Nasal cavity respiratory epithelium epithelial cell of viscerocranial mucosa (primary cell): Measurements from ENCODE around the gene CD4. TPM values are rescaled to one million over a fixed set of nuclear protein-coding genes. Genes with fewer than 3 reads are reported as not detected.

ENCODE experiments used
- total RNA-seq: library from RNA; depleted of rRNA; stranded (reverse); fragments of >200 nt; gene quantifications from 2 replicates; pipeline ENCODE4 v1.2.3, GENCODE V29; 2014

The CD4 gene
- 0.21 TPM in 1 of 2 replicates, not detected in the other for total RNA-seq

GRCh38 chr12:6788972-6789924 is at the start of gene CD4:
Gene CD4 (plus strand): TSS chr12:6789528. CDS start chr12:6800139, 10,611 bp downstream.

GRCh38 chr12:6752921-6753771 is 36.2 kb upstream of the CD4 start, which contains the start of gene MLF2:
Gene MLF2 (minus strand): TSS chr12:6753141. CDS start chr12:6752334, 807 bp downstream.

GRCh38 chr12:6765634-6766581 is 23.4 kb upstream of the CD4 start, which contains the start of gene PTMS:
Gene PTMS (plus strand): TSS chr12:6766363. CDS start chr12:6766706, 343 bp downstream.

GRCh38 chr12:6772331-6772695 is 17.0 kb upstream of the CD4 start, which contains the start of gene LAG3:
Gene LAG3 (plus strand): TSS chr12:6772520. CDS start chr12:6772853, 333 bp downstream.

GRCh38 chr12:6821591-6822425 is 32.5 kb downstream of the CD4 start, which contains the start of gene GPR162:
Gene GPR162 (plus strand): TSS chr12:6821821. CDS start chr12:6823899, 2,078 bp downstream.

GRCh38 chr12:6827982-6828780 is 38.9 kb downstream of the CD4 start, which contains the start of gene P3H3:
Gene P3H3 (plus strand): TSS chr12:6828407. CDS start chr12:6828441, 34 bp downstream.

GRCh38 chr12:6840761-6841515 is 51.6 kb downstream of the CD4 start, which contains the start of gene GNB3:
Gene GNB3 (plus strand): TSS chr12:6840925. CDS start chr12:6841288, 363 bp downstream.

GRCh38 chr12:6851153-6851920 is 62.0 kb downstream of the CD4 start, which contains the start of gene CDCA3:
Gene CDCA3 (minus strand): TSS chr12:6851286. CDS start chr12:6850952, 334 bp downstream.

GRCh38 chr12:6851921-6852650 is 62.8 kb downstream of the CD4 start, which contains the start of gene USP5:
Gene USP5 (plus strand): TSS chr12:6852150. CDS start chr12:6852180, 30 bp downstream.

GRCh38 chr12:6867413-6868210 is 78.3 kb downstream of the CD4 start, which contains the start of gene TPI1:
Gene TPI1 (plus strand): TSS chr12:6867531. CDS start chr12:6867567, 36 bp downstream.

Other genes starting within 250 kb of the CD4 start
- 0.34 and 0.71 TPM in 2 replicates for gene IFFO1, start 233.5 kb upstream of the CD4 start, total RNA-seq
- 37.3 and 45.6 TPM in 2 replicates for gene NOP2, start 221.2 kb upstream of the CD4 start, total RNA-seq
- 132 and 213 TPM in 2 replicates for gene CHD4, start 182.1 kb upstream of the CD4 start, total RNA-seq
- gene LPAR5, start 153.6 kb upstream of the CD4 start, total RNA-seq: 2.7 and 5.1 TPM in 2 replicates
- 0.34 and 0.50 TPM in 2 replicates for gene ACRBP, start 142.1 kb upstream of the CD4 start, total RNA-seq
- 11.6 and 24.5 TPM in 2 replicates for gene ING4, start 126.4 kb upstream of the CD4 start, total RNA-seq
- 7.2 and 17.5 TPM in 2 replicates for gene ZNF384, start 100.2 kb upstream of the CD4 start, total RNA-seq
- gene PIANP, start 88.7 kb upstream of the CD4 start, total RNA-seq: not detected in 2 replicates
- gene COPS7A, start 65.5 kb upstream of the CD4 start, total RNA-seq: 75.9 and 84.0 TPM in 2 replicates
- gene MLF2, start 36.4 kb upstream of the CD4 start, total RNA-seq: 150 and 159 TPM in 2 replicates
- gene PTMS, start 23.2 kb upstream of the CD4 start, total RNA-seq: 16.7 and 50.8 TPM in 2 replicates
- 0.07 TPM in 1 of 2 replicates, not detected in the other for gene LAG3, start 17.0 kb upstream of the CD4 start, total RNA-seq
- under 0.01 TPM in 1 of 2 replicates, not detected in the other for gene GPR162, start 32.3 kb downstream of the CD4 start, total RNA-seq
- gene P3H3, start 38.9 kb downstream of the CD4 start, total RNA-seq: 18.8 and 20.6 TPM in 2 replicates
- gene GNB3, start 51.4 kb downstream of the CD4 start, total RNA-seq: 0.34 and 0.78 TPM in 2 replicates
- 0.57 and 0.68 TPM in 2 replicates for gene CDCA3, start 61.8 kb downstream of the CD4 start, total RNA-seq
- gene USP5, start 62.6 kb downstream of the CD4 start, total RNA-seq: 44.8 and 68.4 TPM in 2 replicates
- gene TPI1, start 78.0 kb downstream of the CD4 start, total RNA-seq: 571 and 622 TPM in 2 replicates
- gene SPSB2, start 83.8 kb downstream of the CD4 start, total RNA-seq: 5.6 and 15.0 TPM in 2 replicates
- 8.2 and 9.8 TPM in 2 replicates for gene LRRC23, start 115.3 kb downstream of the CD4 start, total RNA-seq
- gene ENO2, start 125.1 kb downstream of the CD4 start, total RNA-seq: 3.1 and 14.0 TPM in 2 replicates
- gene ATN1, start 138.4 kb downstream of the CD4 start, total RNA-seq: 5.1 and 27.6 TPM in 2 replicates
- not detected in 2 replicates for gene RNU7-1, start 154.3 kb downstream of the CD4 start, total RNA-seq
- 52.6 and 80.0 TPM in 2 replicates for gene C12orf57, start 154.5 kb downstream of the CD4 start, total RNA-seq
- gene PTPN6, start 161.8 kb downstream of the CD4 start, total RNA-seq: 12.3 and 17.4 TPM in 2 replicates
- 63.6 and 112 TPM in 2 replicates for gene PHB2, start 181.1 kb downstream of the CD4 start, total RNA-seq
- gene EMG1, start 181.4 kb downstream of the CD4 start, total RNA-seq: 42.0 and 88.2 TPM in 2 replicates
- gene LPCAT3, start 228.9 kb downstream of the CD4 start, total RNA-seq: 10.6 and 21.0 TPM in 2 replicates